Endothelial cell of umbilical vein (primary cell): Measurements from ENCODE around the gene TMEM40. TPM values are rescaled to one million over a fixed set of nuclear protein-coding genes. Genes with fewer than 3 reads are reported as not detected.

Source experiments
- Bru-seq: library from RNA; stranded (reverse); fragments of 400-500 nt; gene quantifications from one replicate; lab custom pipeline; 2021; lab: Mats Ljungman, UMichigan
- BruChase-seq, 2 experiments: library from RNA; stranded (reverse); fragments of 400-500 nt; gene quantifications; one replicate each; lab custom pipeline; 2021; lab: Mats Ljungman, UMichigan
- BruUV-seq: library from RNA; stranded (reverse); fragments of 400-500 nt; replicated peaks from 2 replicates; lab custom pipeline; 2021; lab: Mats Ljungman, UMichigan
- CTCF ChIA-PET: fragments of 300-600, 350-600 bp; sonication (Branson Sonifier 250); formaldehyde crosslinking; loops from one replicate; lab custom pipeline; 2021; ENCODE audit warnings: antibody characterized with exemption, inconsistent platforms; lab: Charles Lee
- POLR2A ChIA-PET: fragments of 300-600, 350-600 bp; sonication (Branson Sonifier 250); formaldehyde crosslinking; loops from one replicate; lab custom pipeline; 2021; ENCODE audit warnings: antibody characterized with exemption, inconsistent platforms; lab: Charles Lee
- DNase-seq: peaks from one replicate; pipeline ENCODE4 v3.0.0-alpha.2; 2011; ENCODE audit warnings: low read depth, low spot score
- FAIRE-seq: peaks from 2 replicates; lab custom pipeline; 2011; peaks lifted over from hg19 to GRCh38; lab: Jason Lieb, UNC
- H2AFZ ChIP-seq: 2 replicates; pipeline ENCODE4 v1.6.0; 2012; ENCODE audit warnings: low read depth, low read length, control low read depth, inconsistent platforms
- H3K27ac ChIP-seq: 2 replicates; pipeline ENCODE4 v1.5.1; 2011; ENCODE audit warnings: low read depth, mild to moderate bottlenecking, control low read depth, low read length, moderate library complexity; ENCODE audit not compliant: insufficient read depth
- H3K27me3 ChIP-seq, 2 experiments: 2 replicates each; pipeline versions ENCODE4 v1.6.0 to v1.6.1; 2011; ENCODE audit warnings: low read length in 2 of 2, mixed read lengths in 1 of 2; ENCODE audit not compliant: control insufficient read depth in 2 of 2, insufficient read depth in 2 of 2
- H3K36me3 ChIP-seq, 2 experiments: 2 replicates in 1 of 2; 3 replicates in 1 of 2; pipeline ENCODE4 v1.5.1; 2011; ENCODE audit warnings: low read length in 2 of 2, mild to moderate bottlenecking in 1 of 2, moderate library complexity in 1 of 2; ENCODE audit not compliant: control insufficient read depth in 2 of 2, insufficient read depth in 2 of 2; ENCODE audit errors: extremely low read depth in 1 of 2
- H3K4me1 ChIP-seq: 3 replicates; pipeline ENCODE4 v1.5.1; 2011; ENCODE audit warnings: mild to moderate bottlenecking, low read length; ENCODE audit not compliant: control insufficient read depth, insufficient read depth; ENCODE audit errors: extremely low read depth
- H3K4me2 ChIP-seq: 2 replicates; pipeline ENCODE4 v1.6.1; 2011; ENCODE audit warnings: low read length, control low read depth, mixed read lengths; ENCODE audit not compliant: insufficient read depth
- H3K4me3 ChIP-seq, 3 experiments: fragments of 200-600 bp in 1 of 3; sonication (generic), shearing (Covaris generic) in 1 of 3; replicated peaks in 1 of 3; 2 replicates each; pipeline ENCODE4 v1.5.1; 2011 to 2016; ENCODE audit warnings: control low read depth in 3 of 3, low read length in 3 of 3, mild to moderate bottlenecking in 2 of 3, inconsistent platforms in 1 of 3, low read depth in 1 of 3, moderate library complexity in 1 of 3; ENCODE audit not compliant: insufficient read depth in 1 of 3
- H3K79me2 ChIP-seq: 2 replicates; pipeline ENCODE4 v1.6.0; 2012; ENCODE audit warnings: low read length, inconsistent platforms; ENCODE audit not compliant: control insufficient read depth, insufficient read depth
- H3K9ac ChIP-seq: replicated peaks from 2 replicates; pipeline ENCODE3; 2011; ENCODE audit warnings: low read length, control low read depth; ENCODE audit not compliant: insufficient read depth; ENCODE audit errors: extremely low read depth
- H3K9me1 ChIP-seq: replicated peaks from 3 replicates; pipeline ENCODE4 v1.6.0; 2011; ENCODE audit warnings: mild to moderate bottlenecking, low read length; ENCODE audit not compliant: control insufficient read depth, insufficient read depth; ENCODE audit errors: extremely low read depth
- H3K9me3 ChIP-seq: replicated peaks from 2 replicates; pipeline ENCODE4 v1.5.1; 2012; ENCODE audit warnings: low read length, inconsistent platforms; ENCODE audit not compliant: control insufficient read depth, insufficient read depth
- H4K20me1 ChIP-seq: replicated peaks from 2 replicates; pipeline ENCODE3; 2011; ENCODE audit warnings: mild to moderate bottlenecking, low read length; ENCODE audit not compliant: control insufficient read depth, insufficient read depth; ENCODE audit errors: extremely low read depth
- FOS ChIP-seq: IDR thresholded peaks from 2 replicates; pipeline ENCODE4 v1.6.1; 2011; ENCODE audit warnings: mild to moderate bottlenecking, low read length, moderate library complexity, borderline replicate concordance; ENCODE audit not compliant: insufficient read depth
- GATA2 ChIP-seq: IDR thresholded peaks from 2 replicates; pipeline ENCODE4 v1.7.0; 2011; ENCODE audit warnings: low read depth, mild to moderate bottlenecking, moderate library complexity, mixed read lengths, low read length; ENCODE audit not compliant: insufficient read length, insufficient read depth
- JUN ChIP-seq: IDR thresholded peaks from 2 replicates; pipeline ENCODE4 v1.6.1; 2011; ENCODE audit warnings: borderline replicate concordance, low read depth; ENCODE audit not compliant: insufficient read length, insufficient read depth
- dilution Hi-C: fragments of 300-500 bp; cut with MboI; formaldehyde crosslinking; loops from one replicate; pipeline ENCODE4 v1.15.0; 2019; ENCODE audit warnings: low sequenced_read_pairs; ENCODE audit not compliant: extremely low pct_ligation_motif_present
- intact Hi-C: fragments of 100-400 bp; cut with micrococcal nuclease; formaldehyde crosslinking; loops from one replicate; pipeline ENCODE4 v1.10.0; 2022
- long read RNA-seq: library from polyadenylated mRNA; stranded (forward); transcript quantifications from one replicate; pipeline ENCODE4 v2.0.0, GENCODE V29; 2021
- polyA minus RNA-seq, 3 experiments: library from RNA; depleted of rRNA, polyadenylated mRNA; stranded (reverse); fragments of >200 nt; gene quantifications; 1 replicate in 1 of 3; 2 replicates in 2 of 3; pipeline ENCODE4 v1.2.3, GENCODE V29; 2011
- polyA plus RNA-seq, 4 experiments: library from polyadenylated mRNA; depleted of rRNA in 3 of 4; stranded (reverse) in 3 of 4; unstranded in 1 of 4; fragments of >200 nt; gene quantifications; 2 replicates each; pipeline versions ENCODE4 v1.2.1 to v1.2.3, GENCODE V29; 2011 to 2012; ENCODE audit warnings: missing spikeins in 1 of 4
- total RNA-seq: library from RNA; stranded (reverse); gene quantifications from 2 replicates; pipeline ENCODE4 v1.2.3, GENCODE V29; 2021
- TF ChIP-seq, protein P1 (sequence below): IDR thresholded peaks from 2 replicates; pipeline ENCODE4 v1.6.1; 2011; ENCODE audit not compliant: insufficient read depth, insufficient read length

The TMEM40 gene
- total RNA-seq (not detected in 2 replicates), polyA plus RNA-seq (not detected in 2 replicates), polyA minus RNA-seq (not detected in 2 replicates), Bru-seq, nascent RNA (percentile 11 among the genes with signal in this experiment), BruChase-seq, experiment 1, labeled RNA remaining after a 6-hour chase (percentile 13 among the genes with signal in this experiment), BruChase-seq, experiment 2, labeled RNA remaining after a 2-hour chase (percentile 10 among the genes with signal in this experiment)
- not detected in 2 replicates for polyA plus RNA-seq (2011; cell fraction: cytosol; rRNA removed)
- polyA plus RNA-seq (2011; cell fraction: nucleus; rRNA removed): not detected in 2 replicates
- not detected in 2 replicates for polyA plus RNA-seq (2012)
- not detected for polyA minus RNA-seq (2011; cell fraction: cytosol; rRNA and poly(A)+ RNA removed)
- polyA minus RNA-seq (2011; cell fraction: nucleus; rRNA and poly(A)+ RNA removed): not detected in 2 replicates
- long read RNA-seq, partial matches to known transcripts: 0 of 1 reads
- long read RNA-seq, other reads (novel, unspliced or antisense): 1 of 1 reads

- FAIRE-seq: no peak
- Histone ChIP-seq H3K9ac (no peak within 1 kb of the TSS), H4K20me1 (no peaks in the 10 kb centered on the region), H3K27me3 (no peaks in the 10 kb centered on the region), H3K4me2 (no peak within 1 kb of the TSS), H3K27ac (no peak within 1 kb of the TSS), H3K79me2 (no peaks in the 10 kb centered on the region), H3K4me1 (peaks cover 5% of the 10 kb centered on the region), H3K36me3 (no peaks in the 10 kb centered on the region), H3K4me3 (no peak within 1 kb of the TSS), H3K9me3 (no peaks in the 10 kb centered on the region), H3K9me1 (no peaks in the 10 kb centered on the region), H2AFZ (peak within 1 kb of the TSS; percentile 74)
- POLR2A ChIA-PET: interaction anchor here (1.2 kb wide), 1 partner anchor 51 kb away, joined by 4 read pairs; no protein-coding TSS in a partner anchor
- dilution Hi-C loops (no loop called here), intact Hi-C loops (no loop called here)
- DNase-seq: no peak
- CTCF ChIA-PET: interaction anchor here (0.9 kb wide), 1 partner anchor 11 kb away, joined by 6 read pairs; no protein-coding TSS in a partner anchor
- BruUV-seq: no TSS peak
- TF ChIP-seq FOS (no peak), GATA2 (no peak), JUN (no peak)
- TF ChIP-seq, protein P1, sequence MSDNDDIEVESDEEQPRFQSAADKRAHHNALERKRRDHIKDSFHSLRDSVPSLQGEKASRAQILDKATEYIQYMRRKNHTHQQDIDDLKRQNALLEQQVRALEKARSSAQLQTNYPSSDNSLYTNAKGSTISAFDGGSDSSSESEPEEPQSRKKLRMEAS: no peak
These were observed at the start of gene TMEM40 for GRCh38 chr3:12759097-12759679. TSS of gene TMEM40 (minus strand) at chr3:12759259. CDS start at chr3:12749832, 9,427 bp downstream.
